NCI-H2196 (cell line): ENCODE results near the gene STK36.

Experiments used
- DNase-seq: peaks from one replicate; lab custom pipeline; 2025; ENCODE audit not compliant: unreplicated experiment; lab: John Stamatoyannopoulos, UW

Gene STK36

DNA sequence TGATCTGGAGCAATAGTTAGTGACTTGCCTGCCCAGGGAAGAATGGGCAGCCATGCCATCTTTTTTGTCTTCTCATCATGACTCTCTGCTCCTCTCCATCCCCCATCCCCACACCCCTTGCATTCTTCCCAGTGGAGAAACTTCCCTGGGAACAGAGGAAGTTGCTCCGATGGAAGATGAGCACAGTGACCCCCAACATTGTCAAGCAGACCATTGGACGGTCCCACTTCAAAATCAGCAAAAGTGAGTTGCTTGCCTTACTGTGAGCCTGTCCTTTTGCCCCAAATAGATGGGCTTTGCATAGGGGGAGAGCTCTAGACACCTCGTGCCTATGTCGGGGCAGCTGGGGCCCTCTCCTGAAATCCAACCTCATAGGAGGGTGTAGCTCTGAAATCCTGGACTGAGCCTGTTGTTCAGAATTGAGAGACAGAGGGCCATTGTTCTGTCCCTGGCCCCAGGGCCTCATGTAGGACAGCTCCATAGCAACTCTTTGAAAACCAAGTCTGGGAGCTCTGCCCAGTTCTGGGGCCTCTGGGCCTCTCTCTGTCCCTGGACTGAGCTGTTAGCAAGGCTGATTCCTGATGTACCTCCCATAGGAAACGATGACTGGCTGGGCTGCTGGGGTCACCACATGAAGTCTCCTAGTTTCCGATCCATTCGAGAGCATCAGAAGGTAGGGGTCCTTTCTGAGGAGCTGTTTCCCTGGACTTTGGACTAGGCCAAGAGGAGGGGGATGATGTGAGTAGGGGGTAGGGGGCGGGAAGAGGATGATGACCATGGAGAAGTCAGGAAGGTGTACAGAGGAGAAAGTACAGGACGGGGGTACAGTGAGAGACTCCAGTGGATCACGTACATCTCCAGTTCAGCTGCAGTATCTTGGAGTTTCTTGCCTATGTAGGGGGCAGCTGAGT, 73.9 kb downstream of the STK36 start:
- peak; percentile 22 for DNase-seq

GRCh38 chr2:218746470-218746795, 74.5 kb downstream of the STK36 start:
- no peak for DNase-seq

GRCh38 chr2:218746960-218747359, 75.1 kb downstream of the STK36 start:
- DNase-seq: no peak

GRCh38 chr2:218748741-218749441, 77.0 kb downstream of the STK36 start:
- DNase-seq: no peak
